WTC11 (cell line): ENCODE data around the gene GOLGA3. TPM values are rescaled to one million over a fixed set of nuclear protein-coding genes. Genes with fewer than 3 reads are reported as not detected.

ENCODE experiments used
- ATAC-seq: fragments of 200-7000 bp; cut with Tn5 transposase; 2 replicates; pipeline ENCODE4 v1.10.0; 2021; ENCODE audit warnings: mild to moderate bottlenecking, moderate library complexity
- CTCF ChIA-PET: fragments of 300-600 bp; sonication (Branson Sonifier 250); formaldehyde crosslinking; loops from one replicate; lab custom pipeline; 2021; ENCODE audit warnings: antibody characterized with exemption; lab: Charles Lee
- POLR2A ChIA-PET: fragments of 350-600 bp; sonication (Branson Sonifier 250); formaldehyde crosslinking; loops from one replicate; lab custom pipeline; 2021; ENCODE audit warnings: antibody characterized with exemption; lab: Charles Lee
- DNase-seq: peaks from one replicate; pipeline ENCODE4 v3.0.0; 2021; ENCODE audit warnings: low spot score
- H3K27ac Mint-ChIP-seq: 2 replicates; pipeline ENCODE4 v1.8.0; 2021; ENCODE audit warnings: mixed read lengths
- H3K27me3 Mint-ChIP-seq: 2 replicates; pipeline ENCODE4 v1.8.0; 2021; ENCODE audit warnings: low read depth, mild to moderate bottlenecking, moderate library complexity, mixed read lengths
- H3K36me3 Mint-ChIP-seq: 2 replicates; pipeline ENCODE4 v1.8.0; 2021; ENCODE audit warnings: mixed read lengths
- H3K4me1 Mint-ChIP-seq: 2 replicates; pipeline ENCODE4 v1.8.0; 2022; ENCODE audit warnings: mixed read lengths
- H3K4me3 Mint-ChIP-seq: 2 replicates; pipeline ENCODE4 v1.8.0; 2021; ENCODE audit warnings: mild to moderate bottlenecking, moderate library complexity, mixed read lengths
- H3K9me3 Mint-ChIP-seq: 2 replicates; pipeline ENCODE4 v1.8.0; 2021; ENCODE audit warnings: mixed read lengths
- CREB1 ChIP-seq: sonication (generic); formaldehyde crosslinking; IDR thresholded peaks from 2 replicates; pipeline ENCODE4 v1.8.0; 2023; ENCODE audit warnings: mild to moderate bottlenecking, missing genetic modification reagents
- EMX1 ChIP-seq: fragments of 250-450 bp; sonication (Bioruptor Pico); IDR thresholded peaks from 2 replicates; pipeline ENCODE4 v1.8.0; 2021; ENCODE audit warnings: mild to moderate bottlenecking
- ETV6 ChIP-seq: sonication (generic); formaldehyde crosslinking; IDR thresholded peaks from 2 replicates; pipeline ENCODE4 v1.8.1; 2022; ENCODE audit warnings: mild to moderate bottlenecking, missing genetic modification reagents
- FOXJ3 ChIP-seq: sonication (generic); formaldehyde crosslinking; IDR thresholded peaks from 2 replicates; pipeline ENCODE4 v1.9.0; 2021; ENCODE audit warnings: missing genetic modification reagents, mild to moderate bottlenecking, borderline replicate concordance
- FOXK1 ChIP-seq: sonication (generic); formaldehyde crosslinking; IDR thresholded peaks from 2 replicates; pipeline ENCODE4 v1.8.0; 2022; ENCODE audit warnings: mild to moderate bottlenecking, moderate library complexity, missing genetic modification reagents
- JAZF1 ChIP-seq: fragments of 250-450 bp; sonication (Bioruptor Pico); IDR thresholded peaks from 2 replicates; pipeline ENCODE4 v1.9.0; 2021; ENCODE audit warnings: moderate library complexity, mild to moderate bottlenecking, inconsistent platforms
- MXD4 ChIP-seq: fragments of 250-450 bp; sonication (Bioruptor Pico); IDR thresholded peaks from 2 replicates; pipeline ENCODE4 v1.8.0; 2021; ENCODE audit warnings: mild to moderate bottlenecking, moderate library complexity, borderline replicate concordance
- NFE2L1 ChIP-seq: sonication (generic); formaldehyde crosslinking; IDR thresholded peaks from 2 replicates; pipeline ENCODE4 v1.8.1; 2023; ENCODE audit warnings: missing genetic modification reagents
- NFYB ChIP-seq: sonication (generic); formaldehyde crosslinking; conservative IDR thresholded peaks from 2 replicates; pipeline ENCODE4 v1.8.0; 2022; ENCODE audit warnings: low read depth, missing genetic modification reagents
- NR2C2 ChIP-seq: sonication (generic); formaldehyde crosslinking; IDR thresholded peaks from 2 replicates; pipeline ENCODE4 v1.8.0; 2022; ENCODE audit warnings: mild to moderate bottlenecking, missing genetic modification reagents
- PRRX2 ChIP-seq: fragments of 250-450 bp; sonication (Bioruptor Pico); IDR thresholded peaks from 2 replicates; pipeline ENCODE4 v1.8.0; 2021; ENCODE audit warnings: mild to moderate bottlenecking
- RELA ChIP-seq: sonication (generic); formaldehyde crosslinking; IDR thresholded peaks from 2 replicates; pipeline ENCODE4 v1.8.1; 2022; ENCODE audit warnings: missing genetic modification reagents, mild to moderate bottlenecking, borderline replicate concordance
- SMAD3 ChIP-seq: sonication (generic); formaldehyde crosslinking; IDR thresholded peaks from 2 replicates; pipeline ENCODE4 v1.8.0; 2022; ENCODE audit warnings: missing genetic modification reagents, mild to moderate bottlenecking, borderline replicate concordance
- SMAD4 ChIP-seq: sonication (generic); formaldehyde crosslinking; IDR thresholded peaks from 2 replicates; pipeline ENCODE4 v1.8.0; 2022; ENCODE audit warnings: mild to moderate bottlenecking, missing genetic modification reagents
- SOX15 ChIP-seq: fragments of 250-450 bp; sonication (Bioruptor Pico); IDR thresholded peaks from 2 replicates; pipeline ENCODE4 v1.9.0; 2021; ENCODE audit warnings: mild to moderate bottlenecking
- total RNA-seq: library from RNA; stranded (reverse); gene quantifications from 3 replicates; pipeline ENCODE4 v1.2.3, GENCODE V29; 2021
- TF ChIP-seq, protein P1 (sequence below): fragments of 250-450 bp; sonication (Bioruptor Pico); IDR thresholded peaks from 2 replicates; pipeline ENCODE4 v1.9.0; 2021; ENCODE audit warnings: mild to moderate bottlenecking
- TF ChIP-seq, protein P2 (sequence below): fragments of 250-450 bp; sonication (Bioruptor Pico); IDR thresholded peaks from 2 replicates; pipeline ENCODE4 v1.9.0; 2021; ENCODE audit warnings: mild to moderate bottlenecking
- TF ChIP-seq, protein P3 (sequence below): sonication (generic); formaldehyde crosslinking; conservative IDR thresholded peaks from 2 replicates; pipeline ENCODE4 v1.8.1; 2023; ENCODE audit warnings: mild to moderate bottlenecking, low read depth, missing genetic modification reagents, moderate library complexity
- TF ChIP-seq, protein P4 (sequence below): sonication (generic); formaldehyde crosslinking; IDR thresholded peaks from 2 replicates; pipeline ENCODE4 v1.8.1; 2023; ENCODE audit warnings: mild to moderate bottlenecking, missing genetic modification reagents
- TF ChIP-seq, protein P5 (sequence below): sonication (generic); formaldehyde crosslinking; IDR thresholded peaks from 2 replicates; pipeline ENCODE4 v1.8.0; 2022; ENCODE audit warnings: missing genetic modification reagents
- TF ChIP-seq, protein P6 (sequence below): fragments of 200-600 bp; IDR thresholded peaks from 2 replicates; pipeline ENCODE4 v1.8.0; 2022; ENCODE audit warnings: antibody characterized with exemption

Gene GOLGA3
- total RNA-seq, 1 experiment from 2014 or later, result 47.8 TPM

DNA sequence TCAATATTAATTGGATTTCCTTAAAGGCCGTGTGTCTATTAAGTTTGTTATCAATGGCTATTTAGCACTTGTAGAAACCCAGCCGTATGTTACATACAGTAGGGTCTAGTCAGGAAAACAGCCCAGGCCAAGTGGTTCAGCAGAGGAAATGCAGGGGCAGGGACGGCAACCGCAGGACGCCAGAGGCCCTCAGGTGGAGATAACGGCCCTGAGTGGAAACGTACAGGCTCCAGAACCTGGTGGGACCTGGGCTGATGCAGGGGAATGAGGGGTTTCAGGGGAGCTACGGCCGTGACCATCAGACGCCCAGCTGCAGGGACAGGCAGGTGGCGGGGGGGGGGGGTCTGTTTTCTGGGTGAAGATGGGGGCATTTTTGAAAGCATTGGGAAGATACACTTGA lies 63.3 kb downstream of the GOLGA3 start:
- Mint-ChIP-seq H3K36me3 (0 out of 2 replicates have a peak, but pooled peaks cover under 1% of the 10 kb centered on the region), H3K27ac (peak overlapping the region; percentile 49; the same call in 1 of the 2 replicates), H3K4me3 (no peak overlapping the region), H3K4me1 (peaks cover 12% of the 10 kb centered on the region), H3K27me3 (no peaks in the 10 kb centered on the region), H3K9me3 (no peaks in the 10 kb centered on the region)
- CTCF ChIA-PET, result no interaction called here
- no peak for DNase-seq
- ATAC-seq, result no peak
- TF ChIP-seq SMAD3 (CRISPR knock-in tag) (no peak), NFE2L1 (CRISPR knock-in tag) (no peak), PRRX2 (CRISPR knock-in tag) (no peak), RELA (CRISPR knock-in tag) (no peak), SMAD4 (CRISPR knock-in tag) (no peak), CREB1 (CRISPR knock-in tag) (no peak), FOXJ3 (CRISPR knock-in tag) (no peak), SOX15 (CRISPR knock-in tag) (no peak), MXD4 (CRISPR knock-in tag) (no peak)
- TF ChIP-seq, protein P1, sequence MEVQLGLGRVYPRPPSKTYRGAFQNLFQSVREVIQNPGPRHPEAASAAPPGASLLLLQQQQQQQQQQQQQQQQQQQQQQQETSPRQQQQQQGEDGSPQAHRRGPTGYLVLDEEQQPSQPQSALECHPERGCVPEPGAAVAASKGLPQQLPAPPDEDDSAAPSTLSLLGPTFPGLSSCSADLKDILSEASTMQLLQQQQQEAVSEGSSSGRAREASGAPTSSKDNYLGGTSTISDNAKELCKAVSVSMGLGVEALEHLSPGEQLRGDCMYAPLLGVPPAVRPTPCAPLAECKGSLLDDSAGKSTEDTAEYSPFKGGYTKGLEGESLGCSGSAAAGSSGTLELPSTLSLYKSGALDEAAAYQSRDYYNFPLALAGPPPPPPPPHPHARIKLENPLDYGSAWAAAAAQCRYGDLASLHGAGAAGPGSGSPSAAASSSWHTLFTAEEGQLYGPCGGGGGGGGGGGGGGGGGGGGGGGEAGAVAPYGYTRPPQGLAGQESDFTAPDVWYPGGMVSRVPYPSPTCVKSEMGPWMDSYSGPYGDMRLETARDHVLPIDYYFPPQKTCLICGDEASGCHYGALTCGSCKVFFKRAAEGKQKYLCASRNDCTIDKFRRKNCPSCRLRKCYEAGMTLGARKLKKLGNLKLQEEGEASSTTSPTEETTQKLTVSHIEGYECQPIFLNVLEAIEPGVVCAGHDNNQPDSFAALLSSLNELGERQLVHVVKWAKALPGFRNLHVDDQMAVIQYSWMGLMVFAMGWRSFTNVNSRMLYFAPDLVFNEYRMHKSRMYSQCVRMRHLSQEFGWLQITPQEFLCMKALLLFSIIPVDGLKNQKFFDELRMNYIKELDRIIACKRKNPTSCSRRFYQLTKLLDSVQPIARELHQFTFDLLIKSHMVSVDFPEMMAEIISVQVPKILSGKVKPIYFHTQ (CRISPR knock-in tag), result no peak
- TF ChIP-seq, protein P2, sequence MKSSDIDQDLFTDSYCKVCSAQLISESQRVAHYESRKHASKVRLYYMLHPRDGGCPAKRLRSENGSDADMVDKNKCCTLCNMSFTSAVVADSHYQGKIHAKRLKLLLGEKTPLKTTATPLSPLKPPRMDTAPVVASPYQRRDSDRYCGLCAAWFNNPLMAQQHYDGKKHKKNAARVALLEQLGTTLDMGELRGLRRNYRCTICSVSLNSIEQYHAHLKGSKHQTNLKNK (CRISPR knock-in tag), result no peak
- TF ChIP-seq, protein P3, sequence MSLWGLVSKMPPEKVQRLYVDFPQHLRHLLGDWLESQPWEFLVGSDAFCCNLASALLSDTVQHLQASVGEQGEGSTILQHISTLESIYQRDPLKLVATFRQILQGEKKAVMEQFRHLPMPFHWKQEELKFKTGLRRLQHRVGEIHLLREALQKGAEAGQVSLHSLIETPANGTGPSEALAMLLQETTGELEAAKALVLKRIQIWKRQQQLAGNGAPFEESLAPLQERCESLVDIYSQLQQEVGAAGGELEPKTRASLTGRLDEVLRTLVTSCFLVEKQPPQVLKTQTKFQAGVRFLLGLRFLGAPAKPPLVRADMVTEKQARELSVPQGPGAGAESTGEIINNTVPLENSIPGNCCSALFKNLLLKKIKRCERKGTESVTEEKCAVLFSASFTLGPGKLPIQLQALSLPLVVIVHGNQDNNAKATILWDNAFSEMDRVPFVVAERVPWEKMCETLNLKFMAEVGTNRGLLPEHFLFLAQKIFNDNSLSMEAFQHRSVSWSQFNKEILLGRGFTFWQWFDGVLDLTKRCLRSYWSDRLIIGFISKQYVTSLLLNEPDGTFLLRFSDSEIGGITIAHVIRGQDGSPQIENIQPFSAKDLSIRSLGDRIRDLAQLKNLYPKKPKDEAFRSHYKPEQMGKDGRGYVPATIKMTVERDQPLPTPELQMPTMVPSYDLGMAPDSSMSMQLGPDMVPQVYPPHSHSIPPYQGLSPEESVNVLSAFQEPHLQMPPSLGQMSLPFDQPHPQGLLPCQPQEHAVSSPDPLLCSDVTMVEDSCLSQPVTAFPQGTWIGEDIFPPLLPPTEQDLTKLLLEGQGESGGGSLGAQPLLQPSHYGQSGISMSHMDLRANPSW (CRISPR knock-in tag), result no peak
- POLR2A ChIA-PET, result no interaction called here

DNA sequence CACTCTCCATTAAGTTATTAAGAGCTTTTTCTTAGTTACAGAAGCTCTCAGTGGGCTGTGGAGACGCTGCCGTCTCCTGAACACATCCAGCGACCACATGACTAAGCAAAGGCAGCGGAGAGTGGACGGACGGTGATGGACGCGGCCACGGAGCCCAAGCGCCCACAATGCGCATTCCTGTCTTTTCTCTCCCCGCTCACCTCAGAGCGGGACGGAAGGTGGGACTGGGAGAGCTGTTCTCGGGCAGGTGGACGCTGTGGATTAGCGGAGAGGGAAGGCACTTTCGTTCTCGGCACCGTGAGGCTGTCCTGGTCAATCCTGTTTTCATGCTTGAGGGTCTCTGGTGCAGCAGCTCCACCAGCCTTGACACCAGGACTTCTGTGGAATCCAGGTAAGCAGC lies 64.4 kb downstream of the GOLGA3 start:
- ChIA-PET POLR2A (no interaction called here), CTCF (no interaction called here)
- Mint-ChIP-seq H3K4me3 (no peak overlapping the region), H3K27me3 (no peaks in the 10 kb centered on the region), H3K27ac (no peak overlapping the region), H3K36me3 (peaks cover 4% of the 10 kb centered on the region), H3K4me1 (peaks cover 16% of the 10 kb centered on the region), H3K9me3 (no peaks in the 10 kb centered on the region)
- ATAC-seq (no peak), DNase-seq (no peak)
- TF ChIP-seq, protein P2 (CRISPR knock-in tag), result no peak
- TF ChIP-seq RELA (CRISPR knock-in tag) (no peak), NR2C2 (CRISPR knock-in tag) (no peak), EMX1 (CRISPR knock-in tag) (no peak), NFYB (CRISPR knock-in tag) (no peak), ETV6 (CRISPR knock-in tag) (no peak), FOXK1 (CRISPR knock-in tag) (no peak), JAZF1 (no peak)
- TF ChIP-seq, protein P4, sequence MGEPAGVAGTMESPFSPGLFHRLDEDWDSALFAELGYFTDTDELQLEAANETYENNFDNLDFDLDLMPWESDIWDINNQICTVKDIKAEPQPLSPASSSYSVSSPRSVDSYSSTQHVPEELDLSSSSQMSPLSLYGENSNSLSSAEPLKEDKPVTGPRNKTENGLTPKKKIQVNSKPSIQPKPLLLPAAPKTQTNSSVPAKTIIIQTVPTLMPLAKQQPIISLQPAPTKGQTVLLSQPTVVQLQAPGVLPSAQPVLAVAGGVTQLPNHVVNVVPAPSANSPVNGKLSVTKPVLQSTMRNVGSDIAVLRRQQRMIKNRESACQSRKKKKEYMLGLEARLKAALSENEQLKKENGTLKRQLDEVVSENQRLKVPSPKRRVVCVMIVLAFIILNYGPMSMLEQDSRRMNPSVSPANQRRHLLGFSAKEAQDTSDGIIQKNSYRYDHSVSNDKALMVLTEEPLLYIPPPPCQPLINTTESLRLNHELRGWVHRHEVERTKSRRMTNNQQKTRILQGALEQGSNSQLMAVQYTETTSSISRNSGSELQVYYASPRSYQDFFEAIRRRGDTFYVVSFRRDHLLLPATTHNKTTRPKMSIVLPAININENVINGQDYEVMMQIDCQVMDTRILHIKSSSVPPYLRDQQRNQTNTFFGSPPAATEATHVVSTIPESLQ (CRISPR knock-in tag), result no peak
- TF ChIP-seq, protein P5, sequence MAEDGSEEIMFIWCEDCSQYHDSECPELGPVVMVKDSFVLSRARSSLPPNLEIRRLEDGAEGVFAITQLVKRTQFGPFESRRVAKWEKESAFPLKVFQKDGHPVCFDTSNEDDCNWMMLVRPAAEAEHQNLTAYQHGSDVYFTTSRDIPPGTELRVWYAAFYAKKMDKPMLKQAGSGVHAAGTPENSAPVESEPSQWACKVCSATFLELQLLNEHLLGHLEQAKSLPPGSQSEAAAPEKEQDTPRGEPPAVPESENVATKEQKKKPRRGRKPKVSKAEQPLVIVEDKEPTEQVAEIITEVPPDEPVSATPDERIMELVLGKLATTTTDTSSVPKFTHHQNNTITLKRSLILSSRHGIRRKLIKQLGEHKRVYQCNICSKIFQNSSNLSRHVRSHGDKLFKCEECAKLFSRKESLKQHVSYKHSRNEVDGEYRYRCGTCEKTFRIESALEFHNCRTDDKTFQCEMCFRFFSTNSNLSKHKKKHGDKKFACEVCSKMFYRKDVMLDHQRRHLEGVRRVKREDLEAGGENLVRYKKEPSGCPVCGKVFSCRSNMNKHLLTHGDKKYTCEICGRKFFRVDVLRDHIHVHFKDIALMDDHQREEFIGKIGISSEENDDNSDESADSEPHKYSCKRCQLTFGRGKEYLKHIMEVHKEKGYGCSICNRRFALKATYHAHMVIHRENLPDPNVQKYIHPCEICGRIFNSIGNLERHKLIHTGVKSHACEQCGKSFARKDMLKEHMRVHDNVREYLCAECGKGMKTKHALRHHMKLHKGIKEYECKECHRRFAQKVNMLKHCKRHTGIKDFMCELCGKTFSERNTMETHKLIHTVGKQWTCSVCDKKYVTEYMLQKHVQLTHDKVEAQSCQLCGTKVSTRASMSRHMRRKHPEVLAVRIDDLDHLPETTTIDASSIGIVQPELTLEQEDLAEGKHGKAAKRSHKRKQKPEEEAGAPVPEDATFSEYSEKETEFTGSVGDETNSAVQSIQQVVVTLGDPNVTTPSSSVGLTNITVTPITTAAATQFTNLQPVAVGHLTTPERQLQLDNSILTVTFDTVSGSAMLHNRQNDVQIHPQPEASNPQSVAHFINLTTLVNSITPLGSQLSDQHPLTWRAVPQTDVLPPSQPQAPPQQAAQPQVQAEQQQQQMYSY (CRISPR knock-in tag), result no peak
- TF ChIP-seq, protein P6, sequence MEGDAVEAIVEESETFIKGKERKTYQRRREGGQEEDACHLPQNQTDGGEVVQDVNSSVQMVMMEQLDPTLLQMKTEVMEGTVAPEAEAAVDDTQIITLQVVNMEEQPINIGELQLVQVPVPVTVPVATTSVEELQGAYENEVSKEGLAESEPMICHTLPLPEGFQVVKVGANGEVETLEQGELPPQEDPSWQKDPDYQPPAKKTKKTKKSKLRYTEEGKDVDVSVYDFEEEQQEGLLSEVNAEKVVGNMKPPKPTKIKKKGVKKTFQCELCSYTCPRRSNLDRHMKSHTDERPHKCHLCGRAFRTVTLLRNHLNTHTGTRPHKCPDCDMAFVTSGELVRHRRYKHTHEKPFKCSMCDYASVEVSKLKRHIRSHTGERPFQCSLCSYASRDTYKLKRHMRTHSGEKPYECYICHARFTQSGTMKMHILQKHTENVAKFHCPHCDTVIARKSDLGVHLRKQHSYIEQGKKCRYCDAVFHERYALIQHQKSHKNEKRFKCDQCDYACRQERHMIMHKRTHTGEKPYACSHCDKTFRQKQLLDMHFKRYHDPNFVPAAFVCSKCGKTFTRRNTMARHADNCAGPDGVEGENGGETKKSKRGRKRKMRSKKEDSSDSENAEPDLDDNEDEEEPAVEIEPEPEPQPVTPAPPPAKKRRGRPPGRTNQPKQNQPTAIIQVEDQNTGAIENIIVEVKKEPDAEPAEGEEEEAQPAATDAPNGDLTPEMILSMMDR, result no peak
